HG03045 (cell line): Measurements from ENCODE around the gene PAQR7.
"Not testable (repeated sequence)": the region's sequence is repeated elsewhere in the genome, so short reads cannot be mapped to it uniquely, and the experiment has no call there.

Experiments
- ATAC-seq: cut with Tn5 transposase; IDR thresholded peaks from one replicate; pipeline ENCODE4 v1.9.1; 2021; ENCODE audit warnings: mild to moderate bottlenecking, moderate library complexity; ENCODE audit not compliant: unreplicated experiment

Gene PAQR7

GRCh38 chr1:25854554-25854953 lies 21.0 kb downstream of the PAQR7 start:
- ATAC-seq, result no peak

GRCh38 chr1:25848531-25848930 lies 27.0 kb downstream of the PAQR7 start:
- no peak for ATAC-seq

GRCh38 chr1:25847929-25848328 lies 27.6 kb downstream of the PAQR7 start:
- no peak for ATAC-seq

GRCh38 chr1:25845664-25846063 lies 29.8 kb downstream of the PAQR7 start:
- no peak for ATAC-seq

- no peak for ATAC-seq
Observed at GRCh38 chr1:25844536-25845337, 30.8 kb downstream of the PAQR7 start.

GRCh38 chr1:25843483-25843882 lies 32.0 kb downstream of the PAQR7 start:
- ATAC-seq, result no peak

GRCh38 chr1:25839808-25840207 lies 35.7 kb downstream of the PAQR7 start:
- ATAC-seq, result not testable (repeated sequence)

GRCh38 chr1:25837262-25837875 lies 38.1 kb downstream of the PAQR7 start:
- ATAC-seq, result no peak

GRCh38 chr1:25836695-25837094 lies 38.8 kb downstream of the PAQR7 start:
- ATAC-seq, result no peak

GRCh38 chr1:25834894-25835293 lies 40.6 kb downstream of the PAQR7 start:
- ATAC-seq, result no peak

- ATAC-seq, result no peak
Observed at GRCh38 chr1:25833158-25833557, 42.4 kb downstream of the PAQR7 start.

- no peak for ATAC-seq
Observed at GRCh38 chr1:25832336-25833037, 43.0 kb downstream of the PAQR7 start.

- ATAC-seq, result no peak
Observed at GRCh38 chr1:25831569-25832196, 43.8 kb downstream of the PAQR7 start.

- ATAC-seq, result no peak
Observed at GRCh38 chr1:25829046-25829445, 46.5 kb downstream of the PAQR7 start.

- ATAC-seq, result no peak
Observed at GRCh38 chr1:25828491-25828890, 47.0 kb downstream of the PAQR7 start.

GRCh38 chr1:25826571-25826970 lies 48.9 kb downstream of the PAQR7 start:
- ATAC-seq, result no peak

- ATAC-seq, result no peak
Observed at GRCh38 chr1:25825605-25826004, 49.9 kb downstream of the PAQR7 start.

GRCh38 chr1:25821630-25822091 lies 53.8 kb downstream of the PAQR7 start:
- no peak for ATAC-seq

GRCh38 chr1:25821112-25821476 lies 54.4 kb downstream of the PAQR7 start:
- no peak for ATAC-seq

- ATAC-seq, result peak; percentile 43
Observed at GRCh38 chr1:25820247-25821111, 55.0 kb downstream of the PAQR7 start.
